ENCODE data around the gene ST8SIA2.

The ST8SIA2 gene

GRCh38 chr15:92399271-92399950 is 5.7 kb downstream of the ST8SIA2 start:
- DNase-seq (ENCODE audit: low read depth) = no peak

GRCh38 chr15:92400573-92400972 is 6.9 kb downstream of the ST8SIA2 start:
- no peak for DNase-seq (ENCODE audit: low read depth)

- DNase-seq (ENCODE audit: low read depth) = no peak
These were observed 7.5 kb downstream of the ST8SIA2 start for GRCh38 chr15:92400980-92401787.

GRCh38 chr15:92402751-92403150 is 9.1 kb downstream of the ST8SIA2 start:
- no peak for DNase-seq (ENCODE audit: low read depth)

GRCh38 chr15:92405942-92406341 is 12.3 kb downstream of the ST8SIA2 start:
- DNase-seq (ENCODE audit: low read depth) = no peak

GRCh38 chr15:92407321-92407720 is 13.6 kb downstream of the ST8SIA2 start:
- DNase-seq (ENCODE audit: low read depth) = no peak

- no peak for DNase-seq (ENCODE audit: low read depth)
These were observed 14.2 kb downstream of the ST8SIA2 start for GRCh38 chr15:92407916-92408315.

GRCh38 chr15:92409006-92409405 is 15.3 kb downstream of the ST8SIA2 start:
- no peak for DNase-seq (ENCODE audit: low read depth)

- no peak for DNase-seq (ENCODE audit: low read depth)
These were observed 15.8 kb downstream of the ST8SIA2 start for GRCh38 chr15:92409521-92409920.

- DNase-seq (ENCODE audit: low read depth) = no peak
These were observed 16.9 kb downstream of the ST8SIA2 start for GRCh38 chr15:92410537-92410936.

GRCh38 chr15:92411256-92411655 is 17.6 kb downstream of the ST8SIA2 start:
- no peak for DNase-seq (ENCODE audit: low read depth)

GRCh38 chr15:92413510-92413909 is 19.8 kb downstream of the ST8SIA2 start:
- DNase-seq (ENCODE audit: low read depth) = no peak

GRCh38 chr15:92415639-92416297 is 22.1 kb downstream of the ST8SIA2 start:
- no peak for DNase-seq (ENCODE audit: low read depth)

GRCh38 chr15:92416557-92416956 is 22.9 kb downstream of the ST8SIA2 start:
- no peak for DNase-seq (ENCODE audit: low read depth)

- DNase-seq (ENCODE audit: low read depth) = no peak
These were observed 24.0 kb downstream of the ST8SIA2 start for GRCh38 chr15:92417716-92418115.

- no peak for DNase-seq (ENCODE audit: low read depth)
These were observed 25.2 kb downstream of the ST8SIA2 start for GRCh38 chr15:92418864-92419263.

GRCh38 chr15:92421976-92422375 is 28.3 kb downstream of the ST8SIA2 start:
- no peak for DNase-seq (ENCODE audit: low read depth)

GRCh38 chr15:92425578-92426225 is 32.0 kb downstream of the ST8SIA2 start:
- no peak for DNase-seq (ENCODE audit: low read depth)

GRCh38 chr15:92429378-92430068 is 35.8 kb downstream of the ST8SIA2 start:
- DNase-seq (ENCODE audit: low read depth) = no peak

GRCh38 chr15:92430069-92430440 is 36.4 kb downstream of the ST8SIA2 start:
- DNase-seq (ENCODE audit: low read depth) = no peak

GRCh38 chr15:92435145-92435544 is 41.5 kb downstream of the ST8SIA2 start:
- DNase-seq (ENCODE audit: low read depth) = no peak

- no peak for DNase-seq (ENCODE audit: low read depth)
These were observed 44.8 kb downstream of the ST8SIA2 start for GRCh38 chr15:92438471-92438870.
